OCI-LY3 (cell line): ENCODE results near the gene POLR1G.

Source experiments
- EZH2phosphoT487 ChIP-seq: fragments of 200-600 bp; shearing (Covaris generic); IDR thresholded peaks from 2 replicates; pipeline ENCODE4 v1.6.1; 2018; ENCODE audit warnings: antibody characterized with exemption, mixed run types, low read depth
- TF ChIP-seq, protein P1 (sequence below): fragments of 200-600, 300-600 bp; sonication (generic); IDR thresholded peaks from 2 replicates; pipeline ENCODE4 v1.5.1; 2014; ENCODE audit warnings: antibody characterized with exemption, low read length, low read depth

- TF ChIP-seq, protein P1, sequence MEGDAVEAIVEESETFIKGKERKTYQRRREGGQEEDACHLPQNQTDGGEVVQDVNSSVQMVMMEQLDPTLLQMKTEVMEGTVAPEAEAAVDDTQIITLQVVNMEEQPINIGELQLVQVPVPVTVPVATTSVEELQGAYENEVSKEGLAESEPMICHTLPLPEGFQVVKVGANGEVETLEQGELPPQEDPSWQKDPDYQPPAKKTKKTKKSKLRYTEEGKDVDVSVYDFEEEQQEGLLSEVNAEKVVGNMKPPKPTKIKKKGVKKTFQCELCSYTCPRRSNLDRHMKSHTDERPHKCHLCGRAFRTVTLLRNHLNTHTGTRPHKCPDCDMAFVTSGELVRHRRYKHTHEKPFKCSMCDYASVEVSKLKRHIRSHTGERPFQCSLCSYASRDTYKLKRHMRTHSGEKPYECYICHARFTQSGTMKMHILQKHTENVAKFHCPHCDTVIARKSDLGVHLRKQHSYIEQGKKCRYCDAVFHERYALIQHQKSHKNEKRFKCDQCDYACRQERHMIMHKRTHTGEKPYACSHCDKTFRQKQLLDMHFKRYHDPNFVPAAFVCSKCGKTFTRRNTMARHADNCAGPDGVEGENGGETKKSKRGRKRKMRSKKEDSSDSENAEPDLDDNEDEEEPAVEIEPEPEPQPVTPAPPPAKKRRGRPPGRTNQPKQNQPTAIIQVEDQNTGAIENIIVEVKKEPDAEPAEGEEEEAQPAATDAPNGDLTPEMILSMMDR: no peak
- no peak for TF ChIP-seq EZH2phosphoT487
Measured at GRCh38 chr19:45362291-45362690, 44.2 kb upstream of the POLR1G start.
